Right lobe of liver (tissue), 4 donors: ENCODE measurements around the gene PLCB1.

Source experiments
- POLR2A ChIP-seq: fragments of 450-650 bp; IDR thresholded peaks from one replicate; pipeline ENCODE4 v1.6.1; 2017; ENCODE audit warnings: antibody characterized with exemption, mild to moderate bottlenecking
- TF ChIP-seq, protein P1 (sequence below), 4 donors: fragments of 200-600 bp in 3 of 4; fragments of 450-650 bp in 1 of 4; IDR thresholded peaks; one replicate each; pipeline versions ENCODE4 v1.5.1 to v1.8.0; 2016 to 2022; ENCODE audit warnings: antibody characterized with exemption in 4 of 4, mild to moderate bottlenecking in 2 of 4
- donor health status: DM: no; HTN: no; CAD: no.
- donor health status: DM: no; HTN: no; CAD: no.
- donor health status: DM: no; HTN: yes; CAD: no.

GRCh38 chr20:8097307-8097706, 34.8 kb upstream of the PLCB1 start:
- TF ChIP-seq, protein P1, sequence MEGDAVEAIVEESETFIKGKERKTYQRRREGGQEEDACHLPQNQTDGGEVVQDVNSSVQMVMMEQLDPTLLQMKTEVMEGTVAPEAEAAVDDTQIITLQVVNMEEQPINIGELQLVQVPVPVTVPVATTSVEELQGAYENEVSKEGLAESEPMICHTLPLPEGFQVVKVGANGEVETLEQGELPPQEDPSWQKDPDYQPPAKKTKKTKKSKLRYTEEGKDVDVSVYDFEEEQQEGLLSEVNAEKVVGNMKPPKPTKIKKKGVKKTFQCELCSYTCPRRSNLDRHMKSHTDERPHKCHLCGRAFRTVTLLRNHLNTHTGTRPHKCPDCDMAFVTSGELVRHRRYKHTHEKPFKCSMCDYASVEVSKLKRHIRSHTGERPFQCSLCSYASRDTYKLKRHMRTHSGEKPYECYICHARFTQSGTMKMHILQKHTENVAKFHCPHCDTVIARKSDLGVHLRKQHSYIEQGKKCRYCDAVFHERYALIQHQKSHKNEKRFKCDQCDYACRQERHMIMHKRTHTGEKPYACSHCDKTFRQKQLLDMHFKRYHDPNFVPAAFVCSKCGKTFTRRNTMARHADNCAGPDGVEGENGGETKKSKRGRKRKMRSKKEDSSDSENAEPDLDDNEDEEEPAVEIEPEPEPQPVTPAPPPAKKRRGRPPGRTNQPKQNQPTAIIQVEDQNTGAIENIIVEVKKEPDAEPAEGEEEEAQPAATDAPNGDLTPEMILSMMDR (IDR thresholded peaks at IDR 0.05), result no peak
- TF ChIP-seq POLR2A, result no peak
